Central memory CD8-positive, alpha-beta T cell (primary cell): ENCODE data around the gene DLGAP1.

ENCODE experiments used
- ATAC-seq: fragments of 150-1000 bp; cut with Tn5 transposase; replicated peaks from 2 replicates; pipeline ENCODE4 v1.10.0; 2022; ENCODE audit warnings: mild to moderate bottlenecking, moderate FRiP score, moderate number of reproducible peaks; ENCODE audit not compliant: poor library complexity, severe bottlenecking; ENCODE audit errors: extremely low read depth
- DNase-seq, 2 donors: peaks; one replicate each; pipeline ENCODE4 v3.0.0; 2021; ENCODE audit warnings: low spot score in 2 of 2
- H3K27ac Mint-ChIP-seq: one replicate; pipeline ENCODE4 v1.8.0; 2022; ENCODE audit warnings: low read depth, mild to moderate bottlenecking, moderate library complexity, mixed read lengths
- H3K27me3 Mint-ChIP-seq: one replicate; pipeline ENCODE4 v1.8.0; 2022; ENCODE audit warnings: mixed read lengths
- H3K36me3 Mint-ChIP-seq: one replicate; pipeline ENCODE4 v1.8.0; 2022; ENCODE audit warnings: mild to moderate bottlenecking, moderate library complexity, mixed read lengths; ENCODE audit not compliant: insufficient read depth
- H3K4me1 Mint-ChIP-seq: one replicate; pipeline ENCODE4 v1.8.0; 2022; ENCODE audit warnings: mixed read lengths
- H3K4me3 Mint-ChIP-seq: one replicate; pipeline ENCODE4 v1.8.0; 2022; ENCODE audit warnings: mild to moderate bottlenecking, moderate library complexity, mixed read lengths
- H3K9me3 Mint-ChIP-seq: one replicate; pipeline ENCODE4 v1.8.0; 2022; ENCODE audit warnings: mixed read lengths

Gene DLGAP1

GRCh38 chr18:3947383-3947782, 507.7 kb downstream of the DLGAP1 start:
- H3K4me3 Mint-ChIP-seq = no peak overlapping the region
- DNase-seq = no peak
- ATAC-seq = no peak
- H3K9me3 Mint-ChIP-seq = no peaks in the 10 kb centered on the region
- H3K27me3 Mint-ChIP-seq = peaks cover 9% of the 10 kb centered on the region
- no peaks in the 10 kb centered on the region for H3K36me3 Mint-ChIP-seq
- no peaks in the 10 kb centered on the region for H3K4me1 Mint-ChIP-seq
- no peak overlapping the region for H3K27ac Mint-ChIP-seq

GRCh38 chr18:3935305-3935704, 519.8 kb downstream of the DLGAP1 start:
- DNase-seq = no peak
- H3K4me3 Mint-ChIP-seq = no peak overlapping the region
- H3K27me3 Mint-ChIP-seq = peaks cover 19% of the 10 kb centered on the region
- peaks cover 10% of the 10 kb centered on the region for H3K9me3 Mint-ChIP-seq
- no peaks in the 10 kb centered on the region for H3K36me3 Mint-ChIP-seq
- H3K27ac Mint-ChIP-seq = no peak overlapping the region
- ATAC-seq = no peak
- H3K4me1 Mint-ChIP-seq = no peaks in the 10 kb centered on the region

GRCh38 chr18:3932276-3932675, 522.8 kb downstream of the DLGAP1 start:
- DNase-seq (no peak), ATAC-seq (no peak)
- no peaks in the 10 kb centered on the region for H3K36me3 Mint-ChIP-seq
- no peak overlapping the region for H3K4me3 Mint-ChIP-seq
- no peaks in the 10 kb centered on the region for H3K9me3 Mint-ChIP-seq
- H3K27me3 Mint-ChIP-seq = peaks cover 8% of the 10 kb centered on the region
- H3K27ac Mint-ChIP-seq = no peak overlapping the region
- no peaks in the 10 kb centered on the region for H3K4me1 Mint-ChIP-seq

- no peak for ATAC-seq
- Mint-ChIP-seq H3K4me3 (no peak overlapping the region), H3K9me3 (no peaks in the 10 kb centered on the region), H3K27ac (no peak overlapping the region), H3K27me3 (peaks cover 2% of the 10 kb centered on the region), H3K4me1 (no peaks in the 10 kb centered on the region), H3K36me3 (no peaks in the 10 kb centered on the region)
- DNase-seq = no peak
Measured at GRCh38 chr18:3931542-3932112, 523.5 kb downstream of the DLGAP1 start.

- no peak for ATAC-seq
- no peak for DNase-seq
- Mint-ChIP-seq H3K27me3 (no peaks in the 10 kb centered on the region), H3K9me3 (no peaks in the 10 kb centered on the region), H3K4me3 (no peak overlapping the region), H3K27ac (no peak overlapping the region), H3K36me3 (no peaks in the 10 kb centered on the region), H3K4me1 (no peaks in the 10 kb centered on the region)
Measured at GRCh38 chr18:3931013-3931315, 524.1 kb downstream of the DLGAP1 start.

GRCh38 chr18:3930126-3931012, 524.7 kb downstream of the DLGAP1 start:
- peaks cover 6% of the 10 kb centered on the region for H3K27me3 Mint-ChIP-seq
- no peaks in the 10 kb centered on the region for H3K9me3 Mint-ChIP-seq
- no peak overlapping the region for H3K27ac Mint-ChIP-seq
- ATAC-seq (no peak), DNase-seq (no peak)
- no peak overlapping the region for H3K4me3 Mint-ChIP-seq
- H3K4me1 Mint-ChIP-seq = no peaks in the 10 kb centered on the region
- no peaks in the 10 kb centered on the region for H3K36me3 Mint-ChIP-seq

- peaks cover 2% of the 10 kb centered on the region for H3K36me3 Mint-ChIP-seq
- ATAC-seq (no peak), DNase-seq (no peak)
- peaks cover 37% of the 10 kb centered on the region for H3K27me3 Mint-ChIP-seq
- no peaks in the 10 kb centered on the region for H3K9me3 Mint-ChIP-seq
- no peak overlapping the region for H3K27ac Mint-ChIP-seq
- H3K4me3 Mint-ChIP-seq = no peak overlapping the region
- H3K4me1 Mint-ChIP-seq = no peaks in the 10 kb centered on the region
Measured at GRCh38 chr18:3924455-3924854, 530.7 kb downstream of the DLGAP1 start.

GRCh38 chr18:3923750-3924149, 531.4 kb downstream of the DLGAP1 start:
- Mint-ChIP-seq H3K4me1 (no peaks in the 10 kb centered on the region), H3K9me3 (no peaks in the 10 kb centered on the region), H3K27ac (no peak overlapping the region), H3K27me3 (peaks cover 44% of the 10 kb centered on the region), H3K4me3 (no peak overlapping the region), H3K36me3 (peaks cover 2% of the 10 kb centered on the region)
- ATAC-seq (no peak), DNase-seq (no peak)

GRCh38 chr18:3921826-3922225, 533.3 kb downstream of the DLGAP1 start:
- no peak overlapping the region for H3K4me3 Mint-ChIP-seq

GRCh38 chr18:3920832-3921231, 534.3 kb downstream of the DLGAP1 start:
- Mint-ChIP-seq H3K4me3 (no peak overlapping the region), H3K36me3 (peaks cover 2% of the 10 kb centered on the region), H3K9me3 (no peaks in the 10 kb centered on the region), H3K27ac (no peak overlapping the region), H3K4me1 (no peaks in the 10 kb centered on the region), H3K27me3 (peaks cover 53% of the 10 kb centered on the region)
- DNase-seq = no peak
- no peak for ATAC-seq

More at GRCh38 chr18:3921826-3922225, 533.3 kb downstream of the DLGAP1 start:
- peaks cover 54% of the 10 kb centered on the region for H3K27me3 Mint-ChIP-seq
- H3K36me3 Mint-ChIP-seq = peaks cover 2% of the 10 kb centered on the region
- no peaks in the 10 kb centered on the region for H3K4me1 Mint-ChIP-seq
- H3K9me3 Mint-ChIP-seq = no peaks in the 10 kb centered on the region
- no peak overlapping the region for H3K27ac Mint-ChIP-seq
- DNase-seq (no peak), ATAC-seq (no peak)

GRCh38 chr18:3919396-3920061, 535.6 kb downstream of the DLGAP1 start:
- Mint-ChIP-seq H3K4me1 (no peaks in the 10 kb centered on the region), H3K27ac (no peak overlapping the region), H3K36me3 (peaks cover 2% of the 10 kb centered on the region), H3K27me3 (peaks cover 43% of the 10 kb centered on the region), H3K4me3 (no peak overlapping the region), H3K9me3 (no peaks in the 10 kb centered on the region)
- no peak for DNase-seq
- no peak for ATAC-seq

GRCh38 chr18:3916082-3916481, 539.0 kb downstream of the DLGAP1 start:
- Mint-ChIP-seq H3K27ac (no peak overlapping the region), H3K27me3 (peaks cover 25% of the 10 kb centered on the region), H3K36me3 (no peaks in the 10 kb centered on the region), H3K4me3 (no peak overlapping the region), H3K4me1 (no peaks in the 10 kb centered on the region), H3K9me3 (no peaks in the 10 kb centered on the region)
- ATAC-seq (no peak), DNase-seq (no peak)
